ENCODE data around the gene GPC5.

GPC5 gene

DNA sequence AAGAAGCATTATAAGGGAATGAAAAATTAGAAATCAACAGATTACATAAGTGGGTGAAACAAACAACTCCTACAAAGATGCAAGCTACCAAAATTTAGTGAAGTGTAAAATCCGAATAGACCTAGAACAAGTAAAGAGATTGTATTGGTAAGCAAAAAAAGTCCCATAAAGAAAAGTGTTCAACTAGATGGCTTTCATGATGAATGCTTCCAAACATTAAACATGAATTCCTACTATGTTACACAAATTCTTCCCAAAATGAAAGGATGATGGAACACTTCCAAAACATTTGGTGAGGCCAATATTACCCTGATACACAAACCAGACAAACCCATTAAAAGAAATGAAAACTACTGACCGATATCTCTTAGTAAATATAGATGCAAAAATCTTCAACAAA, 139.0 kb downstream of the GPC5 start:
- DNase-seq (ENCODE audit: low read depth in 2 of 2): no peak

DNA sequence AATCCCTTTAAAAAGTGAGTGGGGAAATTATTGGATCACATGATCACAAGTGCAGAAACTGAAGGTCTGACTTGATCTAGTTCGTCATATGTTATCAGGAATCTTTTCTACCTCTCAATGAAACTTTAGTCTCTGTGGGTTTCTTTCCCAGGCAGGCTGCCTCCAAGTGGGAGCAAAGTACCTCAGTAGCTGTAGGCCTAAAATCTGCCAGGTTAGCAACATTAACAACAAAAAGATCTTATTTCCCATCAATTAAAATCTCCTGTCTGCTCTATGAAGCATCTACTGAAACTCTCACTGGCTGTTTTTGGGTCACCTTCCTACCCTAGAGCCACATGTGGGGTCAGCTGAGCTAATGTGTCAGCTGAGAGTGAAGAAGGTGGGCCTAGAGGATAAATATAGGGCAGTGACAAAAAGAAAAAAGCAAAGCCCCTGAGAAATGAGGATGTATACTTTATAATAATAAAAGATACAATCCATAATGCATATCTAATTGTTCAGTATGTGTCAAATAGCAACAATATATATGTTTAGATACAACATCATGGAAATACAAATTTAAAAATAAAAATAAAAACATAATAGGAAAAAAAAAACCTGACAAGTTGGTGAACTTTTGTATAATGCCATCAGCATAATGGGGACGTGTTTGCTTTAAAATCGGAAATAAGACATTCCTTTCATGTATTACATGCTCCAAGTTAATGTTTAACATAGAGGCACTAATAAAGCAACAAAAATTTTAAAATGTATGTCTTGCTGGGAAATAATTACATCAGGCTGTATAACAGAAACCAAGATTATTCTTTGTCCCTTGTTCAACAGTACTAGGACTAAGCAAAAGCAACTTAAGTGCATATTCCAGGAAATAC, 141.1 kb downstream of the GPC5 start:
- no peak for DNase-seq (ENCODE audit: low read depth in 2 of 2)

GRCh38 chr13:91540158-91540736, 141.8 kb downstream of the GPC5 start:
- DNase-seq (ENCODE audit: low read depth in 2 of 2): no peak

GRCh38 chr13:91544723-91545122, 146.3 kb downstream of the GPC5 start:
- no peak for DNase-seq (ENCODE audit: low read depth in 2 of 2)

- DNase-seq (ENCODE audit: low read depth in 2 of 2): no peak
Measured at GRCh38 chr13:91546900-91547299, 148.5 kb downstream of the GPC5 start.

DNA sequence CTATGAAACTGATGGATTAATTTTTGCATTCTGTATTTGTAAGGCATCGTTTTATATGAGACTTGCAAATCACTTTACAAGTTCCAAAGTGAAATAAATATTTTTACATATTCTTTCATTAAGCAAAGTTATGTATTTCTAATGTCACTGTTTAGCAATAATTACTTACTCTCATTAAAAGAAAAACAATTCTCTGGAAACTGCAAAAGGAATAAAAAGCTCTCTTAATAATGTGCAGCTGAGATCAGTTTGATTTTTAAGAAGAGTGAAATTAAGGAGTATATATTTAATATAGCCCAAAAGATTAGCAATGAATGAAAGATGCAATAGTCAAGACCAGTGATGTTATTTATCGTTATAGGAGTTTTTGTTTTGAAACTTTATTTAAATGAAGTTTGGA, 155.2 kb downstream of the GPC5 start:
- DNase-seq (ENCODE audit: low read depth in 2 of 2): no peak

DNA sequence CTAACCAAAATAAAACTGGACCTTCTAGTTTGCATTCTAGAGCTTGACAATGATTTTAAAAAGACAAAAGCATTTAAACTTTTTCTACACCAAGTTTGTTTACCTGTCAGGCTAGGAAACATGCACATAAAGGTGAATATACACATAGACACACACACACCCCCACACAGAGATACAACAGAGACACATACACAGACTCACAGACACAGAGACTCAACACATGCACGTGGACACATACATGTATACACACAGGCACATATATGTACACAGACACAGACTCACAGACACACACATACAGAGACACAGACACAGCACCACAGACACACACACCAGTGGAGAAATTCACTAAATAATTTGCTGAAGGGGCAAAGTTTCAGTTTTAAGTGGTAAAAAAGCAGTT, 155.7 kb downstream of the GPC5 start:
- no peak for DNase-seq (ENCODE audit: low read depth in 2 of 2)

- no peak for DNase-seq (ENCODE audit: low read depth in 2 of 2)
Measured at GRCh38 chr13:91557328-91558090, 159.1 kb downstream of the GPC5 start.

DNA sequence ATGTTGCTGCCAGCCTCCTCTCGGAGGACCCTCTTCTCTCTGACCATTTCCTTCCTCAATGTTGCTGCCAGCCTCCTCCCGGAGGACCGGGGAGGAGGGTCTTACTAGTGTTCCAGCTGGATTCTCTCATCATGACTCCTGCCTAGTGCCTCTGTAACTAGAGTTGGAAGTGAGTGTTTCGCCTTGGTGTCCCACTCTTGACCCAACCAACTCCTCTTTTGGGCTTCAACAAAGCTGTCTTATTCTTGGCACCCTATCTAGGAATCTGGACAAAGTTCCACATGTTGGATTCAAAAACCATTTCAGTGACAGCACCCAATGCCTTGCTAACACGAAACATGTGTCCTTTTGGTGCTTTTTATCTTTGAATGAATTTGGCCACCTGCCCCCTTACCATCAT, 165.4 kb downstream of the GPC5 start:
- no peak for DNase-seq (ENCODE audit: low read depth in 2 of 2)

DNA sequence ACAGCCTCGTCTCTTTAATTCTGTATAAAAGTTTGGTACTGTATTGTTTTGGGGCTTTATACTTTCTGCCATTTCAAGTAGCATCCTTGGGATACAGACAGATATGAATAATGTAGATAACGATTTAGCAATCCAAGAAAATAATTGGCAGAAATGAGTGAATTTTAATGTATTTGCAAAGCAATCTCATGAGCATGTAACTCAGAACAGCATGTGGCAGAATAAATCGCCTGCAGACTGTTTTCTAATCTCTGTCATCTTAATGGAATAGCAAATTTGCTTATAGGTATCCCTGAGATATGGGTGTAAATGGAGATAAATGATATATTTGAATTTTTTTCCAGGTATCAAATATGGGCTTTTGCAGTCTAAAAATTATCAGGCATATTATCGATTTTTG, 166.0 kb downstream of the GPC5 start:
- no peak for DNase-seq (ENCODE audit: low read depth in 2 of 2)

DNA sequence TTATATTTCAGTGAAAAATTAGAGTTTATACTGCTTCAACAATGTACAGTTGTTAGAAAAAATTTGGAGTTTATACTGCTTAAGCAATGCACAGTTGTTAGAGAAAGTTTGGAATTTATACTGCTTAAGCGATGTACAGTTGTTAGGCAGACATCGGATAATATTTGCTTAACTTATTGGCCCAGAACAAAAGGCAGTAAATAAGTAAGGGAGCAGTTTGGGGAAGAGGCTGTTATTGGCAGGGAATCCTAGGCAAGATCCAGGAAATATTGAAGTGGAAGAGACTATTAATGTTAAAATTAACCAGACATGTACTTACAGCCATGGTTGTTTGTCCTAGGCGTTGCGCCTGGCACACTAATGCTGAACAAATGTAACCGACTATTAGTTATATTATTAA, 166.9 kb downstream of the GPC5 start:
- DNase-seq (ENCODE audit: low read depth in 2 of 2): no peak

GRCh38 chr13:91567485-91568207, 169.2 kb downstream of the GPC5 start:
- no peak for DNase-seq (ENCODE audit: low read depth in 2 of 2)

GRCh38 chr13:91571681-91572080, 173.3 kb downstream of the GPC5 start:
- no peak for DNase-seq (ENCODE audit: low read depth in 2 of 2)

DNA sequence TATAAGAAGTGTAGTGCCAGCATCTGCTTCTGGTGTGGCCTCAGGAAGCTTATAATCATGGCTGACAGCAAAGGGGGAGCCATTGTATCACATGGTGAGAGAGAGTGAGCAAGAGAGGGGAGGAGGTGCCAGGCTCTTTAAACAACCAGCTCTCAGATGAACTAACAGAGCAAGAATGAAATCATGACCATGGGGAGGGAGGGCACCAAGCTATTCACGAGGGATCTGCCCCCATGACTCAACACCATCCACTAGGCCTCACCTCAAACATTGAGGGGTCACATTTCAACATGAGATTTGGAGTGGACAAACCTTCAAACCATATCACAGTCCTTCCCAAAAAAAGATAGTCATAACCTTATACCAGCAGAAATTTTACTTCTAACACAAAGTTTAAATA, 174.0 kb downstream of the GPC5 start:
- no peak for DNase-seq (ENCODE audit: low read depth in 2 of 2)

DNA sequence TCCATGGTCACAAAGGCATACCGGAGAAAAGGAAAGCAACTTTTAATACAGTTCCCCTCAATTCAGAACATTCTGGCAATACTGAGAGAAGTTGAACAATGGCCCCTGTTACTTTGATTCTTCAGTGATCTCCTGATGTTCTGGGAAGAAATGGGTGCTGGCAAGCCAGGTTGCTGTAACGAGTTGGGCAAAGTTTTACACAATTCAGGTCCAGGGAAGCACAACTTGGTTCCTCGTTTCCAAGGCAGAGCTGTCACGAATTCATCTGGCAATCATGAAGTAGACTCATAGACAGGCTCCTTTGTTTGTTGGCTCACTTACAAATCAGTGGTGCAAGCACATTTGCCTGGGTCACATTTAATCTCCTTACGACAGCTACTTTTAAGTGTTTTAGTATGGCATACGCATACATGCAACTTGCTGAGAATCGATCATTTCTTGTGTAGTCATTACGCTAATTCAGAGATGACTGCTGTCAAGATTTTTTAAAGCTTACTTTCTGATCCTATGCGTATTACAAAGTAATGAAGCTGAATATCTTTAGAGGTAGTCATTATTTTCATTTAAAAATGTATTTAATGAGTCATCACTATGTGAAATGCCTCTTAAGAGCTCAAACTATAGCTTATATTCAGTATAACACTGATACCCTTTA, 174.7 kb downstream of the GPC5 start:
- no peak for DNase-seq (ENCODE audit: low read depth in 2 of 2)

DNA sequence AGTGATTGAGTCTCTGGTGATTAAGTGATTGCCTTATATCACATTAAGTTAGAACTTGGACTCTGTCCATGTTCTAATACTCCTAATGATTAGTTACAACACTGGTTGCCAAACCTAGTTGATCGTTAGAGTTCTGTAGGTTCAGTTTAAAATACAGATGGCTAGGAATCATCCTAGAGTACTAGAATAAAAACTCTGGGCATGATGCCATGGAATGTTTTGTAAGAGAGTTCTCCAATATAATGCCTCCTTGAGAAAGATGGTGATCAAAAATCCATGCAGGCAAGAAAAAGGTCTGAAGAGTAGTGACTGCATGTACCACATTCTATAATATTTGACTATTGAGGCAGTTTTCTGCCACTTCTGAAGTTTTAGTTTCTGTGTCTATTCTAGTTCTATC, 176.3 kb downstream of the GPC5 start:
- DNase-seq (ENCODE audit: low read depth in 2 of 2): no peak

GRCh38 chr13:91576590-91576989, 178.2 kb downstream of the GPC5 start:
- DNase-seq (ENCODE audit: low read depth in 2 of 2): no peak

GRCh38 chr13:91579320-91579719, 180.9 kb downstream of the GPC5 start:
- no peak for DNase-seq (ENCODE audit: low read depth in 2 of 2)

DNA sequence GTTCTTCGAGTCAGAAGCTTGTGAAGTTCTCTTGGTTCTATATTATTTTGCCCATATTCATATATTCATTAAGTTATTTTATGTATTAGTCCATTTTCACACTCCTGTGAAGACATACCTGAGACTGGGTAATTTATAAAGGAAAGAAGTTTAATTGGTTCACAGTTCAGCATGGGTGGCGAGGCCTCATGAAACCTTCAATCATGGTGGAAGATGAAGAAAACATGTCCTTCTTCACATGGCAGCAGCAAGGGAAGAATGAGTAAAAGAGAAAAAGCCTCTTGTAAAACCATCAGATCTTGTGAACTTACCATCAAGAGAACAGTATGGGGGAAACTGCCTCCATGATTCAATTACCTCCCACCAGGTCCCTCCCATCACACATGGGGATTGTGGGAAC, 182.3 kb downstream of the GPC5 start:
- DNase-seq (ENCODE audit: low read depth in 2 of 2): no peak

- DNase-seq (ENCODE audit: low read depth in 2 of 2): no peak
Measured at GRCh38 chr13:91586609-91587008, 188.2 kb downstream of the GPC5 start.

DNA sequence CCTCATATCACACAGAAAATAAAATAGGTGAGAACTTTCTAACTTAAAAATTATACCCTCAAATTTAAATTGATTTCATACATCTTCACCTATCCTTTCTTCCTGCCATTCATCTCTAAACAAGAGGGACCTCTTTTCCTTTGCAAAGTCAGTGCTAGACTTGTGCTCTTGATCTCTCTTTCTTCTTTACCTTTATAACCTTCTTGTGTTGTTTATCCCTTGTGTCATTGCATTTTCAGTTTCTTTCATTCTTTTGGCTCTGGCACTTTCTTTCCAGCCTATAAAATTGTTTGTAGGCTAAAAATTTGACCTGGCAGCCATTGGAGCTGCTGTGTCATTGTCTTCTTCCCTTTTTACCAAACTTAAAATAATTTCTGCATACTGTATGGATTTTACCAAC, 190.1 kb downstream of the GPC5 start:
- no peak for DNase-seq (ENCODE audit: low read depth in 2 of 2)
